H1 (cell line): Measurements from ENCODE around the gene ZNF446. TPM values are rescaled to one million over a fixed set of nuclear protein-coding genes. Genes with fewer than 3 reads are reported as not detected.
A peak's percentile ranks its signal among the peaks of the same experiment; 100 is the strongest.

Experiments used
- ASH2L ChIP-seq: fragments of 200-600, 300-600 bp; sonication (generic); IDR thresholded peaks from one replicate; pipeline ENCODE4 v1.7.1; 2017; ENCODE audit warnings: low read length
- BACH1 ChIP-seq: IDR thresholded peaks from 2 replicates; pipeline ENCODE4 v1.6.1; 2012; ENCODE audit warnings: low read length, improper control_type of control experiment
- CHD1 ChIP-seq: IDR thresholded peaks from 2 replicates; pipeline ENCODE4 v1.6.1; 2012; ENCODE audit warnings: low read depth, low read length, improper control_type of control experiment
- CHD2 ChIP-seq: IDR thresholded peaks from 2 replicates; pipeline ENCODE4 v1.6.1; 2012; ENCODE audit warnings: low read length, improper control_type of control experiment
- CREB1 ChIP-seq: IDR thresholded peaks from 2 replicates; pipeline ENCODE4 v1.6.1; 2012; ENCODE audit warnings: inconsistent platforms
- EGR1 ChIP-seq: IDR thresholded peaks from 2 replicates; pipeline ENCODE4 v1.6.1; 2011; ENCODE audit warnings: low read depth, low read length, borderline replicate concordance
- GABPA ChIP-seq: IDR thresholded peaks from 2 replicates; pipeline ENCODE4 v1.6.1; 2011; ENCODE audit warnings: mild to moderate bottlenecking, low read length, moderate library complexity, borderline replicate concordance; ENCODE audit not compliant: insufficient read depth
- KDM4A ChIP-seq: IDR thresholded peaks from one replicate; pipeline ENCODE4 v1.7.1; 2012; ENCODE audit warnings: low read depth, mild to moderate bottlenecking, moderate library complexity, low read length, inconsistent platforms; ENCODE audit not compliant: severe bottlenecking
- POLR2A ChIP-seq, 2 experiments: IDR thresholded peaks; 1 replicate in 1 of 2; 2 replicates in 1 of 2; pipeline ENCODE4 v1.6.1; 2011; ENCODE audit warnings: low read depth in 2 of 2, low read length in 2 of 2, mild to moderate bottlenecking in 2 of 2; ENCODE audit errors: control extremely low read depth in 1 of 2
- POU5F1 ChIP-seq: IDR thresholded peaks from 2 replicates; pipeline ENCODE4 v1.6.1; 2011; ENCODE audit warnings: low read depth, mild to moderate bottlenecking, low read length, moderate library complexity
- SAP30 ChIP-seq: fragments of 300-600 bp; sonication (generic); IDR thresholded peaks from 2 replicates; pipeline ENCODE4 v1.7.1; 2012; ENCODE audit warnings: low read length, moderate library complexity, mild to moderate bottlenecking, inconsistent platforms; ENCODE audit not compliant: insufficient read depth, insufficient replicate concordance
- SIN3A ChIP-seq, 2 experiments: IDR thresholded peaks in 1 of 2; conservative IDR thresholded peaks in 1 of 2; 2 replicates each; pipeline ENCODE4 v1.6.1; 2011 to 2012; ENCODE audit warnings: low read length in 2 of 2, improper control_type of control experiment in 1 of 2, low read depth in 1 of 2, mild to moderate bottlenecking in 1 of 2
- SIRT6 ChIP-seq: IDR thresholded peaks from one replicate; pipeline ENCODE4 v1.7.1; 2012; ENCODE audit warnings: low read length, inconsistent platforms
- SIX5 ChIP-seq: IDR thresholded peaks from 2 replicates; pipeline ENCODE4 v1.6.1; 2011; ENCODE audit warnings: mild to moderate bottlenecking, low read depth, low read length
- SP1 ChIP-seq: IDR thresholded peaks from 2 replicates; pipeline ENCODE4 v1.6.1; 2011; ENCODE audit warnings: low read depth, low read length
- SP4 ChIP-seq: IDR thresholded peaks from 2 replicates; pipeline ENCODE4 v1.6.1; 2012; ENCODE audit warnings: low read length, inconsistent platforms
- SRF ChIP-seq: IDR thresholded peaks from 2 replicates; pipeline ENCODE4 v1.6.1; 2011; ENCODE audit warnings: mild to moderate bottlenecking, low read depth, low read length, moderate library complexity
- TBP ChIP-seq: IDR thresholded peaks from 2 replicates; pipeline ENCODE4 v1.6.1; 2011; ENCODE audit warnings: low read depth, low read length, improper control_type of control experiment
- YY1 ChIP-seq: IDR thresholded peaks from 2 replicates; pipeline ENCODE4 v1.6.1; 2011; ENCODE audit warnings: low read depth, mild to moderate bottlenecking, low read length
- ZNF274 ChIP-seq: IDR thresholded peaks from 2 replicates; pipeline ENCODE4 v1.7.0; 2012; ENCODE audit warnings: low read length, borderline replicate concordance; ENCODE audit errors: extremely low read depth
- polyA plus RNA-seq, 7 experiments: library from polyadenylated mRNA; depleted of rRNA in 3 of 7; stranded (reverse) in 5 of 7; unstranded in 2 of 7; fragments of >200 nt in 5 of 7; fragments of 200-250 nt in 2 of 7; gene quantifications; 1 replicate in 5 of 7; 2 replicates in 1 of 7; 4 replicates in 1 of 7; pipeline versions ENCODE4 v1.2.1 to v1.2.3, GENCODE V29; 2011 to 2013; ENCODE audit warnings: missing spikeins in 2 of 7, mixed read lengths in 2 of 7
- total RNA-seq: library from RNA; stranded (reverse); fragmentation: NEBNext Ultra II Directional; extraction: Animal tissue kit (Norgen Biotek cat#: 25700); gene quantifications from 2 replicates; pipeline ENCODE4 v1.2.1, GENCODE V29; 2021
- TF ChIP-seq, protein P1 (sequence below): IDR thresholded peaks from 2 replicates; pipeline ENCODE4 v1.6.1; 2012; ENCODE audit warnings: low read length, inconsistent platforms
- TF ChIP-seq, protein P2 (sequence below): IDR thresholded peaks from 2 replicates; pipeline ENCODE4 v1.6.1; 2012; ENCODE audit warnings: inconsistent platforms

ZNF446 gene
- total and polyA plus RNA-seq, 2 of the 8 experiments (the other 6 are each of a cell fraction or from before 2014, with no cell fraction given): 4.1 to 5.5 TPM

DNA sequence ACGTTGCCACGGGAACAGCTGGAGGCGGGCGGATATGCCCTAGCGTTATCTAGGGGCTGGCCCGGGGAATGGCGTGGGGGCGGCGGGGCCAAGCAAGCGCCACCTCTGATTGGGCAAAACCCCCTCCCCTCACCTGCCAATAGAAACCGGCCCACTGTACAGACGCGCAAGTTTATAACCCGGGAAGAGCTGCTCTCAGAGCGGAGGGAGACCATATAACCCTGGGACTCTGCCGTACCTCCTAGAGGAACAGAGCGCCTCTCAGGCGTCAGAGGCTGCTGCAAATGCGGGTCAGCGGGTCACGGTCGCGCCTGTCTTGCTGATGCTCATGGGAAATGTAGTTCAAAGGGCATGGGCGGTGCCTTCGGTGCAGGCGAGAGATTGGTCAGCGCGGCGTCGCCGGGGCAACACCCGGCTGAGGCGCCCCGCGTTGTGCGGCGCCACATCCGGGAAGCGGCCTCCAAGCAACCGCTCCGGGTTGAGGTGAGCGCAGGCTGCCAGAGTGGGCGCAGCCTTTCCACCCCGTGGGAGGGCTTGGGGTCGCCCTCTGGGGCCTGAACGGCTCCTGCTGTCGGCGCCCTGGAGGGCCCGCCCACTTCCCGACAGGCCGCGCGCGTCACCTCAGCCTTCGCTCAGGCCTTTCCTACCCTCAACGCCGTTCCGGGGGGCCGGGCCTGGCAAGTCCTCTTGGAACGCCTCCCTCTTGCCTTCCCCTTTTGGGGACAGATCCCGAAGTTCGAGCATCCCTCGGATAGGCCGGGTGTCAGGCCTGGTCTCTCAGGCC, at the start of gene ZNF446 (continued):
- TF ChIP-seq, protein P1, sequence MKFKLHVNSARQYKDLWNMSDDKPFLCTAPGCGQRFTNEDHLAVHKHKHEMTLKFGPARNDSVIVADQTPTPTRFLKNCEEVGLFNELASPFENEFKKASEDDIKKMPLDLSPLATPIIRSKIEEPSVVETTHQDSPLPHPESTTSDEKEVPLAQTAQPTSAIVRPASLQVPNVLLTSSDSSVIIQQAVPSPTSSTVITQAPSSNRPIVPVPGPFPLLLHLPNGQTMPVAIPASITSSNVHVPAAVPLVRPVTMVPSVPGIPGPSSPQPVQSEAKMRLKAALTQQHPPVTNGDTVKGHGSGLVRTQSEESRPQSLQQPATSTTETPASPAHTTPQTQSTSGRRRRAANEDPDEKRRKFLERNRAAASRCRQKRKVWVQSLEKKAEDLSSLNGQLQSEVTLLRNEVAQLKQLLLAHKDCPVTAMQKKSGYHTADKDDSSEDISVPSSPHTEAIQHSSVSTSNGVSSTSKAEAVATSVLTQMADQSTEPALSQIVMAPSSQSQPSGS: 0 out of 2 replicates have a peak, but pooled peaks have one; percentile 19
- TF ChIP-seq KDM4A (peak; percentile 69), CREB1 (peak; percentile 78), SP1 (peak; percentile 22; the same call in 1 of the 2 replicates), YY1 (no peak), SAP30 (no peak), SIN3A (conservative IDR thresholded peaks at IDR 0.05 in 1 of 2, IDR thresholded peaks at IDR 0.05 in 1 of 2; ENCODE audit: low read depth in 1 of 2, low read length in 2 of 2) (peak; percentile 71 to 83; a peak in 2 of 4 replicates), ZNF274 (no peak), ASH2L (no peak), CHD1 (no peak), SIRT6 (no peak), CHD2 (peak; percentile 31; the same call in 1 of the 2 replicates), EGR1 (no peak), SRF (no peak), BACH1 (peak; percentile 28; the same call in 1 of the 2 replicates), SIX5 (peak; percentile 65), GABPA (0 out of 2 replicates have a peak, but pooled peaks have one; percentile 51), POU5F1 (no peak), POLR2A (IDR thresholded peaks at IDR 0.05; ENCODE audit: control extremely low read depth in 1 of 2, low read depth in 2 of 2, low read length in 2 of 2) (peak in 1 of 2 experiments; percentile 73; a peak in 2 of 3 replicates), SP4 (no peak), TBP (no peak; the same call in 1 of the 2 replicates)
- TF ChIP-seq, protein P2, sequence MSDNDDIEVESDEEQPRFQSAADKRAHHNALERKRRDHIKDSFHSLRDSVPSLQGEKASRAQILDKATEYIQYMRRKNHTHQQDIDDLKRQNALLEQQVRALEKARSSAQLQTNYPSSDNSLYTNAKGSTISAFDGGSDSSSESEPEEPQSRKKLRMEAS: no peak
